ENCODE data around the gene DDX41.

DNA sequence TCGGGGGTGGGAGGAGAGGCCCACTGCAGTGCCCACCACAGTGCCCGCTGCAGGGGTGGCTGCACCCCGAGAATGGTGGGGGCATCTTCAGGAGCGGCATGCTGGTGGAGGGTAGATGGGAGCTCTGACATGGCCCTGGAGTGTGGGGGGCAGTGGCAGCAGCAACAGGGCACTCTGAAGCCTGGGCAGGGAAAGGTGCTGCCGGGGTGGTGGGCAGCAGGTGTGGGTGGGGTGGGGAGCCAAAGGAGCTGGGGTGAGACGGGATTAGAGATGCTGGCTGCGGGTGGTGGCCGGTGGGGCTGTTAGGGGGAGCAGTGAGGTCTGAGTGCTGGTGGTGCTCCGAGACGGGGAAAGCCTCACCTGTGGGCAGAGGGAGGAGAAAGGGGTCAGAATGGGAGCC lies 19.6 kb upstream of the DDX41 start:
- TF ChIP-seq CTCF (conservative IDR thresholded peaks at IDR 0.05; ENCODE audit: low read depth, low read length) (no peak), EZH2phosphoT487 (IDR thresholded peaks at IDR 0.05; ENCODE audit: borderline replicate concordance, low read length) (no peak)
